GM12874 (cell line): Measurements from ENCODE around the gene HHATL.

ENCODE experiments used
- TF ChIP-seq, protein P1 (sequence below): IDR thresholded peaks from 2 replicates; pipeline ENCODE4 v1.5.1; 2011; ENCODE audit warnings: low read depth, mild to moderate bottlenecking, control low read depth, low read length, moderate library complexity; ENCODE audit not compliant: insufficient read depth

HHATL gene, protein sequence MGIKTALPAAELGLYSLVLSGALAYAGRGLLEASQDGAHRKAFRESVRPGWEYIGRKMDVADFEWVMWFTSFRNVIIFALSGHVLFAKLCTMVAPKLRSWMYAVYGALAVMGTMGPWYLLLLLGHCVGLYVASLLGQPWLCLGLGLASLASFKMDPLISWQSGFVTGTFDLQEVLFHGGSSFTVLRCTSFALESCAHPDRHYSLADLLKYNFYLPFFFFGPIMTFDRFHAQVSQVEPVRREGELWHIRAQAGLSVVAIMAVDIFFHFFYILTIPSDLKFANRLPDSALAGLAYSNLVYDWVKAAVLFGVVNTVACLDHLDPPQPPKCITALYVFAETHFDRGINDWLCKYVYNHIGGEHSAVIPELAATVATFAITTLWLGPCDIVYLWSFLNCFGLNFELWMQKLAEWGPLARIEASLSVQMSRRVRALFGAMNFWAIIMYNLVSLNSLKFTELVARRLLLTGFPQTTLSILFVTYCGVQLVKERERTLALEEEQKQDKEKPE

DNA sequence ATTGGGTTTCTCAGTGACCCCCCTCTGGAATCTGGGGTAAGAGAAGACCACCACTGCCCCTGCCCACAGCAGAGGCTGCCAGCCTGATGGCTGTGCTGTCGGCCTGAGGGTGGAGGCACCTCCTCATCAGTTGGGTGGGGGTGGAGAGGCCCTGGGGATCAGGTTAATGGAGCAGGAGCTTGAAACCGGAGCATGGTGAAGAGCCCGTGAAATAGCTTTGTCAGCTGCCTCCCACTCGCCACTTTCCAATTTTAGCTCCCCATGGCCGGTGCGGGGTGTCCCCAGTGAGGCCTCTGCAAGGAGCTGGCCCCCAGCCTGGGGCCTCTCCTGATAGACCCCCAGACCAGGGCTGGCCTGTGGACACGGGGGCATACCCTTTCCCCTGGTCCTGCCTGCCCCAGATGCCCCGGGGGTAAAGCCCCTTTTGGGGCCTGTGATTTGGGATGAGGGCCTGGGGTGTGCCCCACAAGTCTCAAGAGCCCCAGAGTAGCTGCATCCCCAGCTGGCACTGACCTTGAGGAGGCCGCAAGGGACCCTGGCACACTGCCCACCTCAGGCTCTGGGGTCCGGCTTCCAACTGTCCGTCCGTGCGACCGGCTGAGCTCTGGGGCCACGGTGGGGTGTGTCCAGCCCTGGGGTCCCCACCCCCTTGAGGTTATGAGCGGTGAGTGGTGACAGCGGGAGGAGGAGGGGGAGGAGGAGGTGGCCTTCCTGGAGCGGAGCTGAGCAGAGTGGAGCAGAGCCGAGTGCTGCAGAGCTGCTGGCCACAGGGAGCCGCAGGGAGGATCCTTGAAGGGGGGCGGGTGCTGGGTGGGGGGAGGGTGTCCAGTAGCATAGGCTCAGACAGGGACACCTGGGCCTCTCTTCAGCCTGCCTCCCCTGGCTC is at the start of gene HHATL:
HHATL (minus strand) TSS at position 733 of the 886 bp plus-strand sequence. CDS start 1,972 bp downstream, outside the sequence.
- TF ChIP-seq, protein P1, sequence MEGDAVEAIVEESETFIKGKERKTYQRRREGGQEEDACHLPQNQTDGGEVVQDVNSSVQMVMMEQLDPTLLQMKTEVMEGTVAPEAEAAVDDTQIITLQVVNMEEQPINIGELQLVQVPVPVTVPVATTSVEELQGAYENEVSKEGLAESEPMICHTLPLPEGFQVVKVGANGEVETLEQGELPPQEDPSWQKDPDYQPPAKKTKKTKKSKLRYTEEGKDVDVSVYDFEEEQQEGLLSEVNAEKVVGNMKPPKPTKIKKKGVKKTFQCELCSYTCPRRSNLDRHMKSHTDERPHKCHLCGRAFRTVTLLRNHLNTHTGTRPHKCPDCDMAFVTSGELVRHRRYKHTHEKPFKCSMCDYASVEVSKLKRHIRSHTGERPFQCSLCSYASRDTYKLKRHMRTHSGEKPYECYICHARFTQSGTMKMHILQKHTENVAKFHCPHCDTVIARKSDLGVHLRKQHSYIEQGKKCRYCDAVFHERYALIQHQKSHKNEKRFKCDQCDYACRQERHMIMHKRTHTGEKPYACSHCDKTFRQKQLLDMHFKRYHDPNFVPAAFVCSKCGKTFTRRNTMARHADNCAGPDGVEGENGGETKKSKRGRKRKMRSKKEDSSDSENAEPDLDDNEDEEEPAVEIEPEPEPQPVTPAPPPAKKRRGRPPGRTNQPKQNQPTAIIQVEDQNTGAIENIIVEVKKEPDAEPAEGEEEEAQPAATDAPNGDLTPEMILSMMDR, result no peak

DNA sequence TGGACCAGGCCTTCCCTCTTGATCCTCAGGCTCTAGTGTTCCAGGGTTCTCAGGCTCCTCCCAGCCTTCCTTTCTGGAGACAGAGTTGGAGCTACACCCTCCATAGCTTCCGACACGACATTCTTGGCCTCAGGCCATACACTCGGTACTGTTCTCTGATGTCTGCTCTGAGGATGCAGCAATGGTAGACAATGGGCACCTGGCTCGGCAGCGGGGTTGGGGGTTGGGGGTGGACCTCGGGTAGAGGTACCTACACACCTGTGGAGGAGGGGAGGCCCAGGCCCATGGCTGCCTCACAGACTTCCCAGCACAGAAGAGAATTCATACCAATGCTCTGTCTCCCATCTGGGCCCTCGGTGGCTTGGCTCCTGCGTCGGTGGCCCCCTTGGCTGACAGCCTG is 49.0 kb upstream of the HHATL start:
- TF ChIP-seq, protein P1, result no peak

DNA sequence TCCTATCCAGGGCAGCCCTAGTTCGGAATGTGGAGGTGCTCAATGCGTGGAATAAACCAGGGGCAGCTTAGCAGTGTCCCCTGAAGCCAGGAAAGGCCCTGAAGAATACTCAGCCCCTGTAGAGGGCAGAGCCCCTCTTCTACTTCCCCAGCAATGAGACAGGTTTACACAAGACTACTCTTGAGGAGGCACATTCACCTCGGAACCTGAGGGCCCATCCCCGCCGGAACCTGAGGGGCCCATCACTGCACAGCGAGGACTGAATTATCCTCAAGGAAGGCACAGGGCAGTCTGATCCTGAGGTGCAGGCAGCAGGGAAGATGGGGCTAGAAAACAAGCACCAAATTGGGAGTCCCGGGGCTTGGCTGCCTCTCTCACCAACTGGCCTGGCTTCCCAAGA is 48.2 kb upstream of the HHATL start:
- TF ChIP-seq, protein P1, result no peak

DNA sequence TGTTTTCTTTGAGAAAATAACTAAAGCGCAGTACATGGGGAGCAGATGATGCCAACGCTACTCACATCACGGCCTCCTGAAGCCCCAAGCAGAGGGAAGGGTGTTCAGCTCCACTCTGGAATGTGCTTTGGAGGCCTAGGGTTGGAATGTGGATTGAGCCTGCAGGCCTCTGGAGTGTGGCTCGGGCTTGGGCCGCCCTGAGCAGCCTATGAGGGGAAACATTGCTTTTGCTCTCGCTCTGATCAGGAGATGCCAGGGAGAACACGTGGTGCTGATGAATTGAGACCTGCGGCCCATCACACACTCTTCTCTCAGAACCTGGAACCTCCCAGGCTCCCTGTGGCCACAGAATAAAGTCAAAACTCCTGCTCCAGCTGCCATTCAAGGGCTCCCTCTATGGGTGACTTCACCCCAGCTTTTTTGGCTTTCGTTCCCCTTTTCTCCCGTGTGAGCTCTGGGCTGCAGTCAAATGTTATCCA is 47.2 kb upstream of the HHATL start:
- TF ChIP-seq, protein P1, result peak; percentile 56

DNA sequence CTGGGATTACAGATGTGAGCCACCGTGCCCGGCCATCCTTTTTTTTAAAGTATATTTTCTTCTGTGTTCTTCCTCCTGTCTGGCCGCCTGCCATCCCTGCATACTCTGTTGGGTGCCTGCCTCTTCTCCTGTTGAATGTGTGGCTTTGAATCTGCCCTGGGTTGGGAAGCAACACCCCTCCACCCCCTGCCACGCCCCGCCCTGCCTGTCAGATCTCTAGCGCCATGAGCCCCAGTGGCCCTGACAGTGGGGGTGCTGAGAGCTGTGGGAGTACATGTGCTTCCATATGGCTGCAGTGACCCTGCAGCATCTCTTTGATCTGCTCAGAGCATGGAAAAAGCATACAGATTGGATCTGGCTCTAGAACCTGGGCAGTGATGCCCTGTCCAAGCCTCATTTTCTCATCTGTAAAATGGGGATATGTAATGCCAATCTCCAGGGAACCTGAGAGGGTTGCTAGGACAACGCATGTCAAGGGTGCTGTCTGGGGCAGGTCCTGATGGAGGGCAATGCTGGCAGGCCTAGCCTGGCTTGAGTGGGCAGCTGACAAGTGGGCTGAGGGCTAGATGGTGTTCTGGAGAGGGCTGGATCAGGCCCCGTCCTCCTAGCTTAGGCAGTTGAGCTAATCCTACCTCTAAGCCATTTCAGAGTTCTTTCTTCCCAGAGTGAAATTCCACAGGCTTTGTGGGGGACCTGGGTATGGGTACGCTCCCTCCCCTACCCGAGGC is 46.6 kb upstream of the HHATL start:
- TF ChIP-seq, protein P1, result no peak

DNA sequence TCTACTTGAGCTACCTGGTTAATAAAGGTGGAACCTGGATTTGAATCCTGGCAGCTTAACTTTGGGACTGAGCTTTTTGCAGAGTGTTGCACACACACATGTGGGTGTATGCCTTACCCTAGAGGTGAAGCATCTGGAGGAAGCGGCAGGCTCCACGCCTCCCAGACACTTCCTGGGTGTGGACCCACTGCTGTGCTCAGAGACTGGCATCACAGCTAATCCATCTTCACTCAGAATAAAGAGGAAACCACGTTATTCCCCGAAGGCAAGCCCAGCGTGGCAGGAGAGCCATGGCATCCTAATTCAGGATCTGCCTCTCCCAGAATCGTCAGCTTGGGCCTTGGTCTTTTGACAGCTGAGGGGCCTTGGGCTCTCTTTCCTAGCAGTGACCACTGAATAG is 45.0 kb upstream of the HHATL start:
- TF ChIP-seq, protein P1, result no peak
